Stimulated activated memory B cell treated with anti-CD40 and anti-IgM and Interleukin-4, amounts not matched to agents 10 μg/mL and 1 μg/mL and 100 μg/mL, for 72 hours (primary cell): ENCODE results near the gene NPPA.
"Not testable (repeated sequence)": the region's sequence is repeated elsewhere in the genome, so short reads cannot be mapped to it uniquely, and the experiment has no call there.

Experiments used
- ATAC-seq: fragments of 150-1000 bp; cut with Tn5 transposase; 2 replicates; pipeline ENCODE4 v1.10.0; 2021
- H3K27ac Mint-ChIP-seq: one replicate; pipeline ENCODE4 v1.8.0; 2022; ENCODE audit warnings: mild to moderate bottlenecking, mixed read lengths
- H3K27me3 Mint-ChIP-seq: one replicate; pipeline ENCODE4 v1.8.0; 2022; ENCODE audit warnings: mixed read lengths
- H3K36me3 Mint-ChIP-seq: one replicate; pipeline ENCODE4 v1.8.0; 2022; ENCODE audit warnings: mixed read lengths
- H3K4me1 Mint-ChIP-seq: one replicate; pipeline ENCODE4 v1.8.0; 2022; ENCODE audit warnings: mixed read lengths
- H3K4me3 Mint-ChIP-seq: one replicate; pipeline ENCODE4 v1.8.0; 2022; ENCODE audit warnings: mild to moderate bottlenecking, moderate library complexity, mixed read lengths
- H3K9me3 Mint-ChIP-seq: one replicate; pipeline ENCODE4 v1.8.0; 2022; ENCODE audit warnings: mixed read lengths

NPPA gene

GRCh38 chr1:11847667-11848372 is at the start of gene NPPA:
TSS of gene NPPA (minus strand) at chr1:11847783. CDS start at chr1:11847684, 99 bp downstream.
- H3K4me3 Mint-ChIP-seq, result no peak within 1 kb of the TSS
- H3K4me1 Mint-ChIP-seq, result peaks cover 14% of the 10 kb centered on the region
- no peak within 1 kb of the TSS for H3K27ac Mint-ChIP-seq
- peaks cover 44% of the 10 kb centered on the region for H3K36me3 Mint-ChIP-seq
- no peak for ATAC-seq
- H3K27me3 Mint-ChIP-seq, result no peaks in the 10 kb centered on the region
- H3K9me3 Mint-ChIP-seq, result no peaks in the 10 kb centered on the region

- not testable (repeated sequence) for H3K27ac Mint-ChIP-seq, ATAC-seq, H3K36me3 Mint-ChIP-seq, H3K4me1 Mint-ChIP-seq, H3K4me3 Mint-ChIP-seq, H3K9me3 Mint-ChIP-seq
- peaks cover 61% of the 10 kb centered on the region for H3K27me3 Mint-ChIP-seq
These were observed 46.9 kb upstream of the NPPA start for GRCh38 chr1:11894501-11894900.

- H3K4me3 Mint-ChIP-seq, result no peak overlapping the region
- no peaks in the 10 kb centered on the region for H3K36me3 Mint-ChIP-seq
- H3K9me3 Mint-ChIP-seq, result no peaks in the 10 kb centered on the region
- peaks cover 55% of the 10 kb centered on the region for H3K27me3 Mint-ChIP-seq
- ATAC-seq, result peak; percentile 85
- H3K4me1 Mint-ChIP-seq, result peaks cover 7% of the 10 kb centered on the region
- no peak overlapping the region for H3K27ac Mint-ChIP-seq
These were observed 46.3 kb upstream of the NPPA start for GRCh38 chr1:11893907-11894251.

- H3K9me3 Mint-ChIP-seq, result no peaks in the 10 kb centered on the region
- no peak overlapping the region for H3K4me3 Mint-ChIP-seq
- H3K36me3 Mint-ChIP-seq, result no peaks in the 10 kb centered on the region
- no peak overlapping the region for H3K27ac Mint-ChIP-seq
- peaks cover 7% of the 10 kb centered on the region for H3K4me1 Mint-ChIP-seq
- ATAC-seq, result no peak
- peaks cover 32% of the 10 kb centered on the region for H3K27me3 Mint-ChIP-seq
These were observed 44.0 kb upstream of the NPPA start for GRCh38 chr1:11891433-11892186.

- Mint-ChIP-seq H3K27ac (no peak overlapping the region), H3K27me3 (peaks cover 5% of the 10 kb centered on the region), H3K36me3 (no peaks in the 10 kb centered on the region), H3K9me3 (no peaks in the 10 kb centered on the region), H3K4me3 (no peak overlapping the region), H3K4me1 (peaks cover 2% of the 10 kb centered on the region)
- no peak for ATAC-seq
These were observed 41.3 kb upstream of the NPPA start for GRCh38 chr1:11888877-11889208.

GRCh38 chr1:11888206-11888876 is 40.8 kb upstream of the NPPA start:
- Mint-ChIP-seq H3K27me3 (peaks cover 5% of the 10 kb centered on the region), H3K4me1 (no peaks in the 10 kb centered on the region), H3K9me3 (no peaks in the 10 kb centered on the region), H3K4me3 (no peak overlapping the region), H3K36me3 (no peaks in the 10 kb centered on the region), H3K27ac (no peak overlapping the region)
- no peak for ATAC-seq

GRCh38 chr1:11887666-11888007 is 40.1 kb upstream of the NPPA start:
- Mint-ChIP-seq H3K27ac (no peak overlapping the region), H3K4me3 (no peak overlapping the region), H3K27me3 (peaks cover 12% of the 10 kb centered on the region), H3K36me3 (no peaks in the 10 kb centered on the region), H3K9me3 (no peaks in the 10 kb centered on the region), H3K4me1 (no peaks in the 10 kb centered on the region)
- no peak for ATAC-seq

GRCh38 chr1:11886986-11887665 is 39.5 kb upstream of the NPPA start:
- no peak overlapping the region for H3K4me3 Mint-ChIP-seq
- H3K36me3 Mint-ChIP-seq, result no peaks in the 10 kb centered on the region
- H3K27me3 Mint-ChIP-seq, result peaks cover 17% of the 10 kb centered on the region
- ATAC-seq, result no peak
- H3K4me1 Mint-ChIP-seq, result no peaks in the 10 kb centered on the region
- no peak overlapping the region for H3K27ac Mint-ChIP-seq
- no peaks in the 10 kb centered on the region for H3K9me3 Mint-ChIP-seq

- no peaks in the 10 kb centered on the region for H3K36me3 Mint-ChIP-seq
- no peak overlapping the region for H3K27ac Mint-ChIP-seq
- no peak for ATAC-seq
- H3K4me3 Mint-ChIP-seq, result no peak overlapping the region
- no peaks in the 10 kb centered on the region for H3K9me3 Mint-ChIP-seq
- H3K27me3 Mint-ChIP-seq, result peaks cover 28% of the 10 kb centered on the region
- H3K4me1 Mint-ChIP-seq, result no peaks in the 10 kb centered on the region
These were observed 38.3 kb upstream of the NPPA start for GRCh38 chr1:11885916-11886315.

- Mint-ChIP-seq H3K4me3 (no peak overlapping the region), H3K4me1 (no peaks in the 10 kb centered on the region), H3K9me3 (no peaks in the 10 kb centered on the region), H3K36me3 (no peaks in the 10 kb centered on the region), H3K27ac (no peak overlapping the region), H3K27me3 (peaks cover 45% of the 10 kb centered on the region)
- ATAC-seq, result no peak
These were observed 35.4 kb upstream of the NPPA start for GRCh38 chr1:11882814-11883538.

GRCh38 chr1:11881749-11882441 is 34.3 kb upstream of the NPPA start:
- Mint-ChIP-seq H3K27me3 (peaks cover 51% of the 10 kb centered on the region), H3K27ac (no peak overlapping the region), H3K36me3 (no peaks in the 10 kb centered on the region), H3K4me3 (no peak overlapping the region), H3K4me1 (no peaks in the 10 kb centered on the region), H3K9me3 (no peaks in the 10 kb centered on the region)
- ATAC-seq, result no peak

GRCh38 chr1:11880911-11881748 is 33.5 kb upstream of the NPPA start:
- H3K9me3 Mint-ChIP-seq, result no peaks in the 10 kb centered on the region
- no peaks in the 10 kb centered on the region for H3K4me1 Mint-ChIP-seq
- no peak overlapping the region for H3K4me3 Mint-ChIP-seq
- no peaks in the 10 kb centered on the region for H3K36me3 Mint-ChIP-seq
- H3K27ac Mint-ChIP-seq, result no peak overlapping the region
- peaks cover 58% of the 10 kb centered on the region for H3K27me3 Mint-ChIP-seq
- ATAC-seq, result no peak

GRCh38 chr1:11880181-11880575 is 32.6 kb upstream of the NPPA start:
- no peak overlapping the region for H3K4me3 Mint-ChIP-seq
- no peaks in the 10 kb centered on the region for H3K36me3 Mint-ChIP-seq
- H3K27me3 Mint-ChIP-seq, result peaks cover 68% of the 10 kb centered on the region
- peak; percentile 13 for ATAC-seq
- no peak overlapping the region for H3K27ac Mint-ChIP-seq
- H3K4me1 Mint-ChIP-seq, result no peaks in the 10 kb centered on the region
- no peaks in the 10 kb centered on the region for H3K9me3 Mint-ChIP-seq
